Lower leg skin (tissue), 3 donors: Measurements from ENCODE around the gene HOXB7.

Experiments used
- CTCF ChIP-seq, 3 donors: fragments of 450-650 bp; IDR thresholded peaks; one replicate each; pipeline ENCODE4 v1.5.1; 2016; ENCODE audit warnings: antibody characterized with exemption in 3 of 3, mild to moderate bottlenecking in 3 of 3, moderate library complexity in 2 of 3
- POLR2A ChIP-seq, 2 donors: fragments of 450-650 bp; IDR thresholded peaks; one replicate each; pipeline ENCODE4 v1.6.1; 2016 to 2017; ENCODE audit warnings: antibody characterized with exemption in 2 of 2, mild to moderate bottlenecking in 1 of 2, moderate library complexity in 1 of 2

GRCh38 chr17:48589060-48589830 lies 21.6 kb downstream of the HOXB7 start:
- TF ChIP-seq CTCF (IDR thresholded peaks at IDR 0.05), result no peak
- TF ChIP-seq POLR2A (IDR thresholded peaks at IDR 0.05), result no peak
